Measurements from ENCODE around the gene FYB2.

DNA sequence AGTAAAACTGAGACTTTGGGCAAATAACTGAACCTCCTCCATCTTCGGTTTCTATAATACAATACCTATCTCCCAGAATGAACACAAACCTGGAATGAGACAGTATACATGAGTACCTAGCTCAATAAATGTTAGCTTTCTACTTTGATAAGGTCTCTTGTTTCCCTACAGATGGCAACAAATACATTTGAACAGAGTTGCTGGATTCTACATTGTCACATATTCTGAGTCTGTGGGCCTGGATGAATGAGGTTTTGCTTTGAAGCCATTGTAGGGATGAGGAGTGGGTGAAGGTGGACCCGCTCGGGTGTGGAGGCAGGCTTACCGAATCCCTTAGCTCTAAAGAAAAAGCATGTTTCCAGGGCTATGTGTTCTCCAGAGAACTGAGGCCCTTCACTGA, 13.9 kb upstream of the FYB2 start:
- TF ChIP-seq, protein P1, sequence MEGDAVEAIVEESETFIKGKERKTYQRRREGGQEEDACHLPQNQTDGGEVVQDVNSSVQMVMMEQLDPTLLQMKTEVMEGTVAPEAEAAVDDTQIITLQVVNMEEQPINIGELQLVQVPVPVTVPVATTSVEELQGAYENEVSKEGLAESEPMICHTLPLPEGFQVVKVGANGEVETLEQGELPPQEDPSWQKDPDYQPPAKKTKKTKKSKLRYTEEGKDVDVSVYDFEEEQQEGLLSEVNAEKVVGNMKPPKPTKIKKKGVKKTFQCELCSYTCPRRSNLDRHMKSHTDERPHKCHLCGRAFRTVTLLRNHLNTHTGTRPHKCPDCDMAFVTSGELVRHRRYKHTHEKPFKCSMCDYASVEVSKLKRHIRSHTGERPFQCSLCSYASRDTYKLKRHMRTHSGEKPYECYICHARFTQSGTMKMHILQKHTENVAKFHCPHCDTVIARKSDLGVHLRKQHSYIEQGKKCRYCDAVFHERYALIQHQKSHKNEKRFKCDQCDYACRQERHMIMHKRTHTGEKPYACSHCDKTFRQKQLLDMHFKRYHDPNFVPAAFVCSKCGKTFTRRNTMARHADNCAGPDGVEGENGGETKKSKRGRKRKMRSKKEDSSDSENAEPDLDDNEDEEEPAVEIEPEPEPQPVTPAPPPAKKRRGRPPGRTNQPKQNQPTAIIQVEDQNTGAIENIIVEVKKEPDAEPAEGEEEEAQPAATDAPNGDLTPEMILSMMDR (conservative IDR thresholded peaks at IDR 0.05; ENCODE audit: low read depth, low read length): no peak
- TF ChIP-seq EZH2 (IDR thresholded peaks at IDR 0.05; ENCODE audit: low read length, unreplicated experiment): no peak

All from PC-3 (cell line).